SKM-1 (cell line): Measurements from ENCODE around the gene GOLGA2.

Experiments used
- DNase-seq: peaks from one replicate; lab custom pipeline; 2025; ENCODE audit not compliant: unreplicated experiment; lab: John Stamatoyannopoulos, UW

GOLGA2 gene

GRCh38 chr9:128214571-128215490 lies 61.0 kb downstream of the GOLGA2 start:
- DNase-seq, result no peak

GRCh38 chr9:128213746-128214497 lies 61.9 kb downstream of the GOLGA2 start:
- DNase-seq, result no peak

- no peak for DNase-seq
Measured at GRCh38 chr9:128211981-128212281, 63.9 kb downstream of the GOLGA2 start.

GRCh38 chr9:128211186-128211980 lies 64.4 kb downstream of the GOLGA2 start:
- no peak for DNase-seq

GRCh38 chr9:128208946-128209669 lies 66.7 kb downstream of the GOLGA2 start:
- no peak for DNase-seq

GRCh38 chr9:128208386-128208785 lies 67.4 kb downstream of the GOLGA2 start:
- no peak for DNase-seq

- peak; percentile 22 for DNase-seq
Measured at GRCh38 chr9:128206916-128207910, 68.6 kb downstream of the GOLGA2 start.

GRCh38 chr9:128206484-128206883 lies 69.3 kb downstream of the GOLGA2 start:
- DNase-seq, result no peak
